Camera-type eye (tissue), 1 donor: ENCODE data around the gene MYO3A. TPM values are rescaled to one million over a fixed set of nuclear protein-coding genes. Genes with fewer than 3 reads are reported as not detected.

Experiments
- total RNA-seq: library from RNA; depleted of rRNA; stranded (reverse); fragments of >200 nt; gene quantifications from one replicate; pipeline ENCODE4 v1.2.3, GENCODE V29; 2014

The MYO3A gene, protein sequence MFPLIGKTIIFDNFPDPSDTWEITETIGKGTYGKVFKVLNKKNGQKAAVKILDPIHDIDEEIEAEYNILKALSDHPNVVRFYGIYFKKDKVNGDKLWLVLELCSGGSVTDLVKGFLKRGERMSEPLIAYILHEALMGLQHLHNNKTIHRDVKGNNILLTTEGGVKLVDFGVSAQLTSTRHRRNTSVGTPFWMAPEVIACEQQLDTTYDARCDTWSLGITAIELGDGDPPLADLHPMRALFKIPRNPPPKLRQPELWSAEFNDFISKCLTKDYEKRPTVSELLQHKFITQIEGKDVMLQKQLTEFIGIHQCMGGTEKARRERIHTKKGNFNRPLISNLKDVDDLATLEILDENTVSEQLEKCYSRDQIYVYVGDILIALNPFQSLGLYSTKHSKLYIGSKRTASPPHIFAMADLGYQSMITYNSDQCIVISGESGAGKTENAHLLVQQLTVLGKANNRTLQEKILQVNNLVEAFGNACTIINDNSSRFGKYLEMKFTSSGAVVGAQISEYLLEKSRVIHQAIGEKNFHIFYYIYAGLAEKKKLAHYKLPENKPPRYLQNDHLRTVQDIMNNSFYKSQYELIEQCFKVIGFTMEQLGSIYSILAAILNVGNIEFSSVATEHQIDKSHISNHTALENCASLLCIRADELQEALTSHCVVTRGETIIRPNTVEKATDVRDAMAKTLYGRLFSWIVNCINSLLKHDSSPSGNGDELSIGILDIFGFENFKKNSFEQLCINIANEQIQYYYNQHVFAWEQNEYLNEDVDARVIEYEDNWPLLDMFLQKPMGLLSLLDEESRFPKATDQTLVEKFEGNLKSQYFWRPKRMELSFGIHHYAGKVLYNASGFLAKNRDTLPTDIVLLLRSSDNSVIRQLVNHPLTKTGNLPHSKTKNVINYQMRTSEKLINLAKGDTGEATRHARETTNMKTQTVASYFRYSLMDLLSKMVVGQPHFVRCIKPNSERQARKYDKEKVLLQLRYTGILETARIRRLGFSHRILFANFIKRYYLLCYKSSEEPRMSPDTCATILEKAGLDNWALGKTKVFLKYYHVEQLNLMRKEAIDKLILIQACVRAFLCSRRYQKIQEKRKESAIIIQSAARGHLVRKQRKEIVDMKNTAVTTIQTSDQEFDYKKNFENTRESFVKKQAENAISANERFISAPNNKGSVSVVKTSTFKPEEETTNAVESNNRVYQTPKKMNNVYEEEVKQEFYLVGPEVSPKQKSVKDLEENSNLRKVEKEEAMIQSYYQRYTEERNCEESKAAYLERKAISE (N-terminal part only)
- total RNA-seq, result 10.5 TPM

GRCh38 chr10:25933653-25934608 is at the start of gene MYO3A:
Gene MYO3A, plus strand, starts transcription at chr10:25934229. Its CDS starts 17,882 bp downstream, at chr10:25952111.

GRCh38 chr10:26216585-26217395 is 282.8 kb downstream of the MYO3A start, which contains the start of gene GAD2:
Gene GAD2, plus strand, starts transcription at chr10:26216774. Its CDS starts 36 bp downstream, at chr10:26216810.

